GM18526 (cell line): Measurements from ENCODE around the gene SKP2.

Experiments used
- POLR2A ChIP-seq: IDR thresholded peaks from 3 replicates; pipeline ENCODE4 v1.6.1; 2011; ENCODE audit not compliant: insufficient read length; ENCODE audit errors: extremely low read depth

The SKP2 gene

DNA sequence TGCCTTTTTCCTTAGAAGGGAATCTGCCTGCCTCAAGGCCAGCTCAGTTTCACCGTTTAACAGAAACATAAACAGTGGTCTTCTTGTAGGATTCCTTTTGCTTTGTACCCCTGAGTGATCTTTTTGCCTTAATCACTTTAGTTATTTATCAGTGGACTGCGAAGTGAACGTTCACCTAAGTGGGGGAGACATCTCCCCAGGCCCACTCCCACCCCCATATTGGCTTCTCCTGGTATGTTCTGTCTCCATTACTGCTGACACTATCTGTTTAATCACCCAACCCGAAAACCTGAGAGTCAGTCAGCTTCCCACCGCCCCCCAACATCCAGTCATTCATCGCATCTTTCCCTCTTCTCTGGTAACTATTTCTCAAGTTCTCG, 1.4 kb downstream of the SKP2 start:
- TF ChIP-seq POLR2A, result no peak

DNA sequence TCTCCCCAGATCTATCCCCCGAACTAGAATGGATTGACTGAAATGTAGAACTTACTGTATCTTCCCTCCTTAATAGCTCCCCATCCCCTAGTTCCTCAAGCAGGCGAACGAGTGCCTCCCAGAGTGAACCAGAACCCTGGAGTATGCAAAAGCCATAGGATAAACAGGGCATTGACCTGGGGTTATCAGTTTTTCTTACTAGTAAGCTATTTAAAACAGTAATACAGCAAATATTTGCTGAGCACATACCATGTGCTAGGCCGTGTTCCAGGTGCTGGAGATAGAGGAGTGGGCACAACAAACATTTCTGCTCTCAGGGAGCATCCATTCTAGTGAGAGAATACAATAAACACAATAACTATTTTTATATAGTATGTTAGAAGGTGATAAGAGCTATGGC, 1.8 kb downstream of the SKP2 start:
- no peak for TF ChIP-seq POLR2A

GRCh38 chr5:36155291-36155690, 3.4 kb downstream of the SKP2 start:
- TF ChIP-seq POLR2A, result no peak

DNA sequence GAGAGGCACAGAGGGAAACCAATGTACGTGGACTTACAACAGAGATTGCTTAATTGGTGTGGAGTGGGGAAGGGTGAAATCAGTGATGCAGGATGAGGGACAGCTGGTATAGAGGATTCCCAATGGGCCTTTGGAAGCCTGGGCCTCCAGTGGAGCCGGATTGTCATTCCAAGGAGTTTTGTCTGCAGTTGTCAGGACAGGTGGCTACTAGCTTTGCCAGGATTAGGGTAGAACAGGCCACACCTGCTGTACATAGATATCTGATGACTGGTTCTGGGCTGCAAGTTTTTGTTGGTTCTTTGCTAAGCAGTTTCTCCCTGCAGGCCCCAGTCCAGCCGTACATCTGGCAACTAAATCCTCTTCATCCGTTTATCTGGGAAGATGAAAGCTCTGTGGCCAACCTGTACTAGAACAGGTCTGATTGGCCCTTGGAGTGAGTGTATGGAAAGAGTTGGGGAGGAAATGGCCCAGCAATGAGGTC, 4.2 kb downstream of the SKP2 start:
- TF ChIP-seq POLR2A, result no peak

DNA sequence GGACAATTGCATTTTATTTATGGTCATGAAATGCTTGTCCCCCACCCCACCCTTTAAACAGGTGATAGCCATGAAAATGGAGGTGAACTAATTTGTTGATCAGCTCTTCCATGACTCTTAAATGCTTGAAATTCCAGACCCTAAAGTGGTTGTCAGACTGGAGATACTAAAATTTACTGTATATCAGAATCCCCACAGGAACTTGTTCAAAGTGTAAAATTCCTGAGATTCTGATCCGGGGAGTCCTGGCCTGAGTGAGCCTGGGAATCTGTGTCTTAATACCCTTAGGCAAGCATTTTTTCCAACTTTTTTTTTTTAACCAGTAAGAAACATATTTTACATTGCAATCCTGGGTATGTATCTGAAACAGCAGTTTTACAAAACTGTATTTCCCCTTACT, 4.7 kb downstream of the SKP2 start:
- TF ChIP-seq POLR2A, result no peak

DNA sequence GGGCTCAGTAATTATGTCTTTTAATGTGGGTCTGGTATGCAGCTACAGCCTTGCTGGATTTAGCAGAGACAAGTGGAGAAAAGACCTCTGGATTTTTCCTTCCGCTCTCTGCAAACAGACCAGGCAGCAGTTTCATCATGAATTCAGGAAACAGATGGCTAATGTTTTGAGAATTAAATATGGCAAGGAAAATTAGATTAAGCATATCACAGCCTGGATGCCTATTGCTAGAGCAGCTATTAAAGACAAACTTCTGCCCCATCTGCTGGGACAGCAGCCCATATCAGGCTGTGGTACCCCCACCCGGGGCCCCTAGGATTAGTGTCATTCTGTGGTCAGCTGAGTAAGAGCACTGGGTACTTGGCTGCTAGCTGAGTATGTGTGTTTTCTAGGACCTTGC, 6.2 kb downstream of the SKP2 start:
- no peak for TF ChIP-seq POLR2A

- no peak for TF ChIP-seq POLR2A
Observed at GRCh38 chr5:36160617-36161016, 8.7 kb downstream of the SKP2 start.

DNA sequence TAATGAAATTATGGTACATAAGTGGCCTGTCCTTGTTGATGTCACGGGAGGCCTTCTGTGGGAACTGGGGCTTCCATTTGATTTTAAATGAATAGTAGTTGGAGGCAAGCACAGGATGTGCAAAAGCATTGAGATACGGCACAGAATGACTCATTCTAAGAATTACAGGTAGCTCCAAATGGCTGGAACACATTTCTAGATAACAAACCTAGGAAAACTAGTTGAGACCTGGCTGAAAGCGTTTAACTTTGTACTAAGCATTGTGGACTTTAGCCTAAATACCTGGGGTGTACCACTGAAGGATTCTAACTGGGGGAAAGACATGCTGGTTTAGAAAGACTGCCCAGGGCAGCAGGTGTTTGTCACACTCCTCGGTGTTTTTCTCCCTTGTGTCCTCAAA, 9.4 kb downstream of the SKP2 start:
- TF ChIP-seq POLR2A, result no peak

- TF ChIP-seq POLR2A, result no peak
Observed at GRCh38 chr5:36162810-36163486, 11.0 kb downstream of the SKP2 start.

DNA sequence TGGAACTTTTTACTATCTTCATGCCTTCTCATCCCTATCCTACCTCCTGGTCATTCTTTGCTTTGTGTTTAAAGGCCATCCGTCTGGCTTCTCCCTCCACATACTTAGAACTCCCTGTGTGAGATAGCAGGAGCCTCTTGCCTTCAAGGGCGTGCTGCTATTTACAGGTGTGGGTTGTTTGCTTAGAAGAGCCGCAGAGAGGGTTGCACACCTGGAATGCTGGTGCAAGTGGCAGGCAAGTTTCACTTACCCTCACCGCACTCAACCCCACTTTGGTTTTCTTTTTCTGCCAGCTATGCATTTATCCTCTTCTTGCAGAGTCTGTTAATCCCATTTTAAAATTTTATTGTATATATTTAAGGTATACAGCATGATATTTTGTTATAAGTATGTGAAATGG, 12.6 kb downstream of the SKP2 start:
- no peak for TF ChIP-seq POLR2A

DNA sequence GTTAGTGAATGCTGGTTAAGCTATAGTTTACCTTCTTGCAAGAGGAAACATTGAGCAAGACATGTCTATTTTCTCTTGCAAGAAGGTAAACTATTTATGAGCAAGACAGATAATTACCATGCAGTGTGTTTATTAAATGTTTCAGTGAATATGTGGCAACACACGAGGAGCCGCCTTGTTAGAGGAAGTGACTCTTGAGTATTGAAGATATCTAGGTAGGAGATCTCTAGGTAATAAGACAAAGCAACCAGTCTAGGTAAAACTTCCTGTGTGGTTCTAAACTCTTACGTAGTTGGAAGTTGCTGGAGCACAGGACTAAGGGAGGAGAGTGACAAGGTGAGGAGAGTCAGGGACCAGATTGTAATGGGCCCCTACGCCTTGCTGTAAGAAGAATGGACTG, 16.8 kb downstream of the SKP2 start:
- no peak for TF ChIP-seq POLR2A

DNA sequence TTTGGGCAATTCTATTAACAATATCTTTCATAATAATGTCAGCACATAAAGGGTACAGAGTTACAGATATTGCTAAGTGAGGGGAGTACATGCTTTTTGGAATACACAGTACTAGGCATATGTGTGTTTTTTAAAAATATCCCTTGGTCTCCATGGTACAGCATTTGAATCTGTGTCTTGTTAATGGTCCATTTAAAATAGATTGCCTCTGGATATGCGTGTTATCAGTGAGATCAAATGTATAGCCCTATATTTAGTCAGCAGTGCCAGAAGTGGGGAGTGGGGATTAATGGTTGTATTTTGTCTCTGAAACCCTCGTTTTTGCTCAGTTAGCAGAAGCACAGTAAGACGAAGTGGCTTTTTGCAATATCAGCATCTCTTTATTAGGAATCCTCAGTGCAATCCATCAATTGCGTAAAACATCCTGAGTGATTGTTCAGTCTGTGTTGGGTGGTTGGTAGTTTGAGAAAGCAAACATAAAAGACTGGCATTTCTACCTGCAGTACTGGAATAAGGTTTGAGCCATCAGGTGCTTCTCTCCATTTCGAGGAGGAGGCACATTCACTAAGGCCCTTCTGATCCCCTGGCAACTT, 19.0 kb downstream of the SKP2 start:
- TF ChIP-seq POLR2A, result no peak

- TF ChIP-seq POLR2A, result no peak
Observed at GRCh38 chr5:36172599-36172998, 20.7 kb downstream of the SKP2 start.

GRCh38 chr5:36173426-36173825, 21.5 kb downstream of the SKP2 start:
- no peak for TF ChIP-seq POLR2A

DNA sequence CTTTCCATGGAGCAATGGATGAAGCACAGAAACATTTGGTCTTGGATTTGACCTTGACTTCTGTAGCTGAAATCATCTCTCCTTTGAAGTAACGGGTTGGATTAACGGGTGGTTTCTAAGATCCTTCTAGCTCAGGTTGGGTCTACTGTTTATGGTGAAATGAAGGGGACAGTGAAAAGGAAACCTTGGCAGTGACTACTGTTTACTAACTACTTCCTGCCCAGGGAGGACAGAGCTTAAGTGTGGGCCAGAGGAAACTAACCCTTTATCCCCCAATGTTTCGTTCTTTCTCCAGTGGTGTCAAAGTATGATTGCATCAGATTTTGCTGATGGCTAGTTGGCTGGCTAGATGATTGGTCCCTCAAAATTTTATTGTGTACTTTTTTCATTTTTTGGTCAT, 22.2 kb downstream of the SKP2 start:
- no peak for TF ChIP-seq POLR2A

DNA sequence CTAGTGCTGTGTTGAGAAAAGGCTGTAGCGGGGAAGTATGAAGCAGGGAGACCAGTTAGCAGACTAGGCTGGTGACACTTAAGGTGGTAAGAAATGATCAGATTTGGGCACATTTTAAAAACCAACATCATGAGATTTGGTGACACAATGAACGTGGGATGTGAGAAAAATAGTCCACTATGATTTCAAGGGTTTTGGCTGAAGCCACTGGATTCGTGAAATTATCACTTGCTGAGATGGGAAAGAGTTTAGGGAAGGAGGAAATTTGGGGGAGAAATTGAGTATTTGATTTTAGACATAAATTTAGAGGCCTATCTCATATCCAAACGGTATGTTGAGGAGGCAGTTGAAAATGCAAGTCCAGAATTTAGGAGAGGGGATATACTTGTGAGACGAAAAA, 23.1 kb downstream of the SKP2 start:
- no peak for TF ChIP-seq POLR2A

- TF ChIP-seq POLR2A, result no peak
Observed at GRCh38 chr5:36177154-36177553, 25.2 kb downstream of the SKP2 start.
